SK-N-SH (cell line): ENCODE measurements around the gene CCDC106. TPM values are rescaled to one million over a fixed set of nuclear protein-coding genes. Genes with fewer than 3 reads are reported as not detected.

ENCODE experiments used
- CTCF ChIA-PET: fragments of 300-600, 350-600 bp; formaldehyde crosslinking; extraction: SDS; loops from one replicate; lab custom pipeline; 2021; lab: Yijun Ruan, JAX
- POLR2A ChIA-PET: fragments of 350-600 bp; sonication (Branson Sonifier 250); formaldehyde crosslinking; extraction: SDS; loops from one replicate; lab custom pipeline; 2020; ENCODE audit warnings: antibody characterized with exemption, inconsistent platforms; lab: Yijun Ruan, JAX
- DNase-seq: peaks from one replicate; pipeline ENCODE4 v3.0.0; 2012
- H2AFZ ChIP-seq: fragments of 200-600 bp; sonication (generic); 2 replicates; pipeline ENCODE4 v1.8.1; 2016; ENCODE audit warnings: antibody characterized with exemption, mild to moderate bottlenecking, low read depth
- H3F3A ChIP-seq: fragments of 200-600 bp; sonication (generic); replicated peaks from 2 replicates; pipeline ENCODE3; 2016; ENCODE audit warnings: antibody characterized with exemption, mild to moderate bottlenecking; ENCODE audit not compliant: insufficient read depth
- H3K27ac ChIP-seq, 2 experiments: fragments of 200-500 bp in 1 of 2; fragments of 200-600 bp in 1 of 2; sonication (Bioruptor generic) in 1 of 2; sonication (generic), shearing (Covaris generic) in 1 of 2; 2 replicates each; pipeline versions ENCODE4 v1.5.1 to v1.6.1; 2014 to 2016; ENCODE audit warnings: low read depth in 2 of 2, inconsistent platforms in 1 of 2, low read length in 1 of 2, mild to moderate bottlenecking in 1 of 2, mixed read lengths in 1 of 2
- H3K27me3 ChIP-seq: fragments of 200-600 bp; sonication (generic), shearing (Covaris generic); 2 replicates; pipeline ENCODE4 v1.6.1; 2016; ENCODE audit warnings: mixed run types; ENCODE audit not compliant: insufficient read depth
- H3K36me3 ChIP-seq, 2 experiments: fragments of 200-500 bp in 1 of 2; fragments of 200-600 bp in 1 of 2; sonication (Bioruptor generic) in 1 of 2; sonication (generic) in 1 of 2; replicated peaks in 1 of 2; 2 replicates each; pipeline versions ENCODE3 to v1.5.1; 2014 to 2016; ENCODE audit warnings: low read length in 1 of 2, mild to moderate bottlenecking in 1 of 2; ENCODE audit not compliant: insufficient read depth in 2 of 2, control insufficient read depth in 1 of 2
- H3K4me1 ChIP-seq, 2 experiments: fragments of 200-500 bp in 1 of 2; fragments of 200-600 bp in 1 of 2; sonication (Bioruptor generic) in 1 of 2; sonication (generic), shearing (Covaris generic) in 1 of 2; 2 replicates each; pipeline versions ENCODE4 v1.5.1 to v1.6.1; 2014 to 2016; ENCODE audit warnings: low read depth in 1 of 2, low read length in 1 of 2, mixed run types in 1 of 2; ENCODE audit not compliant: insufficient read depth in 2 of 2, control insufficient read depth in 1 of 2
- H3K4me2 ChIP-seq: fragments of 200-600 bp; sonication (generic), shearing (Covaris generic); 2 replicates; pipeline ENCODE4 v1.6.1; 2017; ENCODE audit warnings: mixed run types
- H3K4me3 ChIP-seq, 2 experiments: fragments of 200-500 bp in 1 of 2; fragments of 200-600 bp in 1 of 2; sonication (Bioruptor generic) in 1 of 2; sonication (generic), shearing (Covaris generic) in 1 of 2; 2 replicates each; pipeline versions ENCODE4 v1.5.1 to v1.8.1; 2014 to 2016; ENCODE audit warnings: low read depth in 2 of 2, inconsistent platforms in 1 of 2, low read length in 1 of 2, mild to moderate bottlenecking in 1 of 2, mixed read lengths in 1 of 2, moderate library complexity in 1 of 2
- H3K79me2 ChIP-seq: fragments of 200-600 bp; sonication (generic); 2 replicates; pipeline ENCODE4 v1.8.1; 2017; ENCODE audit warnings: mild to moderate bottlenecking; ENCODE audit not compliant: insufficient read depth
- H3K9ac ChIP-seq: fragments of 200-600 bp; sonication (generic); 2 replicates; pipeline ENCODE4 v1.6.1; 2017; ENCODE audit warnings: mixed run types
- H3K9me2 ChIP-seq: fragments of 200-600 bp; sonication (generic); 2 replicates; pipeline ENCODE4 v1.6.1; 2017; ENCODE audit warnings: mixed run types
- H3K9me3 ChIP-seq: fragments of 200-600 bp; sonication (generic); 2 replicates; pipeline ENCODE4 v1.6.1; 2017; ENCODE audit warnings: mixed run types, mild to moderate bottlenecking, moderate library complexity
- H4K20me1 ChIP-seq: fragments of 200-600 bp; sonication (generic); 2 replicates; pipeline ENCODE4 v1.6.1; 2017; ENCODE audit warnings: mild to moderate bottlenecking, mixed run types; ENCODE audit not compliant: insufficient read depth
- ELF1 ChIP-seq: IDR thresholded peaks from 2 replicates; pipeline ENCODE4 v1.4.0; 2012
- EP300 ChIP-seq, 2 experiments: IDR thresholded peaks; 2 replicates each; pipeline versions ENCODE4 v1.4.0 to v1.6.1; 2012; ENCODE audit warnings: borderline replicate concordance in 1 of 2, low read depth in 1 of 2, low read length in 1 of 2
- FOSL2 ChIP-seq: IDR thresholded peaks from 2 replicates; pipeline ENCODE4 v1.4.0; 2012; ENCODE audit warnings: low read depth, mild to moderate bottlenecking, moderate library complexity, borderline replicate concordance
- FOXM1 ChIP-seq: IDR thresholded peaks from 2 replicates; pipeline ENCODE4 v1.4.0; 2012; ENCODE audit warnings: low read depth, mild to moderate bottlenecking
- GABPA ChIP-seq: IDR thresholded peaks from 2 replicates; pipeline ENCODE4 v1.4.0; 2012; ENCODE audit warnings: low read depth, mild to moderate bottlenecking
- GATA2 ChIP-seq: sonication (generic); formaldehyde crosslinking; IDR thresholded peaks from 2 replicates; pipeline ENCODE4 v1.5.0; 2020; ENCODE audit warnings: mild to moderate bottlenecking, missing genetic modification reagents
- IRF3 ChIP-seq: fragments of 150-350 bp; IDR thresholded peaks from 2 replicates; pipeline ENCODE4 v1.6.1; 2016; ENCODE audit warnings: mild to moderate bottlenecking, low read depth, low read length
- JUND ChIP-seq: IDR thresholded peaks from 2 replicates; pipeline ENCODE4 v1.4.0; 2012
- MAX ChIP-seq: IDR thresholded peaks from 2 replicates; pipeline ENCODE4 v1.4.0; 2012; ENCODE audit warnings: low read depth
- MEF2A ChIP-seq: IDR thresholded peaks from 2 replicates; pipeline ENCODE4 v1.4.0; 2012; ENCODE audit warnings: low read depth, borderline replicate concordance
- MXI1 ChIP-seq: IDR thresholded peaks from 2 replicates; pipeline ENCODE4 v1.6.1; 2012; ENCODE audit warnings: mild to moderate bottlenecking, low read depth, low read length, improper control_type of control experiment
- PBX3 ChIP-seq: IDR thresholded peaks from 2 replicates; pipeline ENCODE4; 2012
- POLR2AphosphoS5 ChIP-seq: IDR thresholded peaks from 2 replicates; pipeline ENCODE4 v1.6.1; 2012; ENCODE audit warnings: low read depth, low read length
- RAD21 ChIP-seq: IDR thresholded peaks from 2 replicates; pipeline ENCODE4 v1.6.1; 2012; ENCODE audit warnings: mild to moderate bottlenecking, low read length
- RXRA ChIP-seq: IDR thresholded peaks from 2 replicates; pipeline ENCODE4 v1.4.0; 2012; ENCODE audit warnings: low read depth, mild to moderate bottlenecking, borderline replicate concordance
- SIN3A ChIP-seq: IDR thresholded peaks from 2 replicates; pipeline ENCODE4 v1.6.1; 2012; ENCODE audit warnings: low read depth, mild to moderate bottlenecking, low read length, moderate library complexity, borderline replicate concordance
- SMC3 ChIP-seq: IDR thresholded peaks from 2 replicates; pipeline ENCODE4 v1.6.1; 2012; ENCODE audit warnings: low read depth, low read length, improper control_type of control experiment
- TAF1 ChIP-seq: IDR thresholded peaks from 2 replicates; pipeline ENCODE4 v1.6.1; 2012; ENCODE audit warnings: low read depth, mild to moderate bottlenecking, low read length, moderate library complexity, borderline replicate concordance
- TCF12 ChIP-seq: IDR thresholded peaks from 2 replicates; pipeline ENCODE4 v1.4.0; 2012
- TEAD4 ChIP-seq: IDR thresholded peaks from 2 replicates; pipeline ENCODE4 v1.4.0; 2012; ENCODE audit warnings: mild to moderate bottlenecking, borderline replicate concordance; ENCODE audit not compliant: insufficient read depth
- YY1 ChIP-seq: IDR thresholded peaks from 2 replicates; pipeline ENCODE4 v1.4.0; 2012; ENCODE audit warnings: low read depth, mild to moderate bottlenecking
- WGBS: methylation state at CpG from one replicate; pipeline ENCODE4 v1.1.6; 2017; ENCODE audit warnings: low lambda C conversion rate; 5-methylcytosine and 5-hydroxymethylcytosine counted together
- polyA plus RNA-seq, 3 experiments: library from polyadenylated mRNA; depleted of rRNA; stranded (reverse); fragments of >200 nt; gene quantifications; 2 replicates each; pipeline ENCODE4 v1.2.3, GENCODE V29; 2012

The CCDC106 gene
- polyA plus RNA-seq, 1 of the 3 experiments (the other 2 are of a cell fraction) = 27.1 TPM

- no peaks in the 10 kb centered on the region for H3K9me3 ChIP-seq
- H3K4me3 ChIP-seq = peak overlapping the region in 1 of 2 experiments; percentile 86; a peak in 1 of 4 replicates
- no peak overlapping the region for H3K27ac ChIP-seq
- no peak overlapping the region; the same call in 1 of the 2 replicates for H3K9ac ChIP-seq
- no peak overlapping the region for H2AFZ ChIP-seq
- 88% methylated on average over 4 of the region's 4 CpGs for WGBS
- peak overlapping the region; percentile 97 for H3K4me2 ChIP-seq
- H3K9me2 ChIP-seq = no peaks in the 10 kb centered on the region
- POLR2A ChIA-PET = interaction anchor here (0.6 to 1.6 kb wide), 3 partner anchors 12 to 52 kb away, joined by 3 to 4 read pairs (median 3); partner anchors contain the start of gene ZNF784
- H4K20me1 ChIP-seq = no peaks in the 10 kb centered on the region
- no peak for TF ChIP-seq EP300 (IDR thresholded peaks at IDR 0.05; ENCODE audit: borderline replicate concordance in 1 of 2, low read depth in 1 of 2, low read length in 1 of 2)
- TF ChIP-seq TAF1 = no peak
- TF ChIP-seq GABPA = no peak
- TF ChIP-seq RAD21 = no peak
- no peak for TF ChIP-seq SIN3A
- no peak for TF ChIP-seq MAX
- TF ChIP-seq RXRA = no peak
- TF ChIP-seq MXI1 = no peak
- no peak for TF ChIP-seq JUND
- no peak for TF ChIP-seq SMC3
- TF ChIP-seq ELF1 = no peak
- no peak for TF ChIP-seq GATA2 (CRISPR knock-in tag)
- TF ChIP-seq TCF12 = no peak
- no peak for TF ChIP-seq IRF3
- TF ChIP-seq PBX3 = no peak
- TF ChIP-seq FOXM1 = no peak
- TF ChIP-seq TEAD4 = no peak
- no peak for TF ChIP-seq MEF2A
- TF ChIP-seq, all 33 proteins: peak for 0
- CTCF ChIA-PET = interaction anchor here (0.9 to 5.0 kb wide), 6 partner anchors 12 to 495 kb away, joined by 3 to 28 read pairs (median 4); partner anchors contain the start of genes ZNF784 and ZNF865
- peaks cover 0 to 6% of the 10 kb centered on the region in 2 experiments for H3K36me3 ChIP-seq
- H3K79me2 ChIP-seq = peaks cover 65% of the 10 kb centered on the region
- no peak for DNase-seq
- H3K4me1 ChIP-seq = peaks cover 8 to 28% of the 10 kb centered on the region in 2 experiments; a peak in 1 of 4 replicates
- H3K27me3 ChIP-seq = no peaks in the 10 kb centered on the region
- peaks cover 36% of the 10 kb centered on the region for H3F3A ChIP-seq
Observed at GRCh38 chr19:55636723-55637122, 11.3 kb upstream of the CCDC106 start.

- Histone ChIP-seq H3K79me2 (peaks cover 72% of the 10 kb centered on the region), H3K27ac (no peak overlapping the region), H2AFZ (no peak overlapping the region), H3K9me3 (no peaks in the 10 kb centered on the region), H3K4me2 (peak overlapping the region; percentile 15; the same call in 1 of the 2 replicates), H3K4me1 (peaks cover 8 to 29% of the 10 kb centered on the region in 2 experiments; a peak in 1 of 4 replicates), H3K9ac (no peak overlapping the region), H3F3A (peaks cover 36% of the 10 kb centered on the region), H3K9me2 (no peaks in the 10 kb centered on the region), H4K20me1 (no peaks in the 10 kb centered on the region), H3K4me3 (no peak overlapping the region), H3K36me3 (peaks cover 0 to 6% of the 10 kb centered on the region in 2 experiments), H3K27me3 (no peaks in the 10 kb centered on the region)
- WGBS = 76% methylated on average over 11 of the region's 11 CpGs
- CTCF ChIA-PET = interaction anchor here (0.8 to 5.0 kb wide), 5 partner anchors 10 to 548 kb away, joined by 3 to 28 read pairs (median 6); partner anchors contain the start of gene CCDC106
- TF ChIP-seq PBX3 (no peak), ELF1 (no peak), MEF2A (no peak), EP300 (IDR thresholded peaks at IDR 0.05; ENCODE audit: borderline replicate concordance in 1 of 2, low read depth in 1 of 2, low read length in 1 of 2) (no peak), JUND (no peak), TAF1 (no peak), FOSL2 (no peak), POLR2AphosphoS5 (no peak), YY1 (no peak)
- POLR2A ChIA-PET = interaction anchor here (1.6 kb wide), 1 partner anchor 13 kb away, joined by 4 read pairs; the partner anchor contains the start of gene ZNF784
- DNase-seq = peak; percentile 1
Observed at GRCh38 chr19:55637534-55637933, 10.5 kb upstream of the CCDC106 start.
